Measurements from ENCODE around the gene FBXL15. TPM values are rescaled to one million over a fixed set of nuclear protein-coding genes. Genes with fewer than 3 reads are reported as not detected.
A peak's percentile ranks its signal among the peaks of the same experiment; 100 is the strongest.

FBXL15 gene
- total and polyA plus RNA-seq, 2 of the 13 experiments (the other 11 are each of a cell fraction or from before 2014, with no cell fraction given), result 4.3 to 8.3 TPM

DNA sequence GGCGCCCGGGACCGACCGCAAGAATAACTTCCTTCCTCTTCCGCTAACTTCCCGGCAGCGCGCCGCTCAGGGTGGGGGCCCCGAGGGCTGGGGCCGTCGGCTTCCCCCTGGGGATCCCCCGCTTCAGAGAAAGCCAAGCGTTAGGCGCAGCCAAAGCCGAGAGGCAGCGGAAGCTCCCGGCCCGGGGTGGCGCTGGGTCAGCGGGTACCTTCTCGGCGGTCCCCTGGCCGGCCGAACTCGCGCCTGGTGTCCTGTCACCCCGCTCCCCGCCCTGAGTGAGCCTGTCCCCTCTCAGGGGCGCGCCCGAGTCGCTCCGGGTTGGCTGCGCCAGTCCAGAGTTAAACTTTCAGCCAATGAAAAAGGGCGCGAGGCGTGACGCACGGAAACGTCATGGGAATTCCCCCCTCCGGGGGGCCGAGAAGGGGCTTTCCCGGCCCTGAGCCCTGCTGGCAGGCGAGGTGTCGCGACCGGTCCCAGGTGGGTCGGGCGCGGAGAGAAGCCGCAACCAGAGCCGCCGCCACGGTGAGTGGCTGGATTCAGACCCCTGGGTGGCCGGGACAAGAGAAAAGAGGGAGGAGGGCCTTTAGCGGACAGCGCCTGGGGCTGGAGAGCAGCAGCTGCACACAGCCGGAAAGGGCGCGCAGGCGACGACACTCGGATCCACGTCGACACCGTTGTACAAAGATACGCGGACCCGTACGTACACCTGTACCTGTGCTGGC, 26.4 kb upstream of the FBXL15 start (continued):
- TF ChIP-seq, protein P1, sequence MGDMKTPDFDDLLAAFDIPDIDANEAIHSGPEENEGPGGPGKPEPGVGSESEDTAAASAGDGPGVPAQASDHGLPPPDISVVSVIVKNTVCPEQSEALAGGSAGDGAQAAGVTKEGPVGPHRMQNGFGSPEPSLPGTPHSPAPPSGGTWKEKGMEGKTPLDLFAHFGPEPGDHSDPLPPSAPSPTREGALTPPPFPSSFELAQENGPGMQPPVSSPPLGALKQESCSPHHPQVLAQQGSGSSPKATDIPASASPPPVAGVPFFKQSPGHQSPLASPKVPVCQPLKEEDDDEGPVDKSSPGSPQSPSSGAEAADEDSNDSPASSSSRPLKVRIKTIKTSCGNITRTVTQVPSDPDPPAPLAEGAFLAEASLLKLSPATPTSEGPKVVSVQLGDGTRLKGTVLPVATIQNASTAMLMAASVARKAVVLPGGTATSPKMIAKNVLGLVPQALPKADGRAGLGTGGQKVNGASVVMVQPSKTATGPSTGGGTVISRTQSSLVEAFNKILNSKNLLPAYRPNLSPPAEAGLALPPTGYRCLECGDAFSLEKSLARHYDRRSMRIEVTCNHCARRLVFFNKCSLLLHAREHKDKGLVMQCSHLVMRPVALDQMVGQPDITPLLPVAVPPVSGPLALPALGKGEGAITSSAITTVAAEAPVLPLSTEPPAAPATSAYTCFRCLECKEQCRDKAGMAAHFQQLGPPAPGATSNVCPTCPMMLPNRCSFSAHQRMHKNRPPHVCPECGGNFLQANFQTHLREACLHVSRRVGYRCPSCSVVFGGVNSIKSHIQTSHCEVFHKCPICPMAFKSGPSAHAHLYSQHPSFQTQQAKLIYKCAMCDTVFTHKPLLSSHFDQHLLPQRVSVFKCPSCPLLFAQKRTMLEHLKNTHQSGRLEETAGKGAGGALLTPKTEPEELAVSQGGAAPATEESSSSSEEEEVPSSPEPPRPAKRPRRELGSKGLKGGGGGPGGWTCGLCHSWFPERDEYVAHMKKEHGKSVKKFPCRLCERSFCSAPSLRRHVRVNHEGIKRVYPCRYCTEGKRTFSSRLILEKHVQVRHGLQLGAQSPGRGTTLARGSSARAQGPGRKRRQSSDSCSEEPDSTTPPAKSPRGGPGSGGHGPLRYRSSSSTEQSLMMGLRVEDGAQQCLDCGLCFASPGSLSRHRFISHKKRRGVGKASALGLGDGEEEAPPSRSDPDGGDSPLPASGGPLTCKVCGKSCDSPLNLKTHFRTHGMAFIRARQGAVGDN (CRISPR knock-in tag; IDR thresholded peaks at IDR 0.05), result peak; percentile 72
- TF ChIP-seq ZNF33B (CRISPR knock-in tag; IDR thresholded peaks at IDR 0.05), result no peak
- peak; percentile 96 for TF ChIP-seq HDAC1 (CRISPR knock-in tag; IDR thresholded peaks at IDR 0.05)
- TF ChIP-seq, protein P2, sequence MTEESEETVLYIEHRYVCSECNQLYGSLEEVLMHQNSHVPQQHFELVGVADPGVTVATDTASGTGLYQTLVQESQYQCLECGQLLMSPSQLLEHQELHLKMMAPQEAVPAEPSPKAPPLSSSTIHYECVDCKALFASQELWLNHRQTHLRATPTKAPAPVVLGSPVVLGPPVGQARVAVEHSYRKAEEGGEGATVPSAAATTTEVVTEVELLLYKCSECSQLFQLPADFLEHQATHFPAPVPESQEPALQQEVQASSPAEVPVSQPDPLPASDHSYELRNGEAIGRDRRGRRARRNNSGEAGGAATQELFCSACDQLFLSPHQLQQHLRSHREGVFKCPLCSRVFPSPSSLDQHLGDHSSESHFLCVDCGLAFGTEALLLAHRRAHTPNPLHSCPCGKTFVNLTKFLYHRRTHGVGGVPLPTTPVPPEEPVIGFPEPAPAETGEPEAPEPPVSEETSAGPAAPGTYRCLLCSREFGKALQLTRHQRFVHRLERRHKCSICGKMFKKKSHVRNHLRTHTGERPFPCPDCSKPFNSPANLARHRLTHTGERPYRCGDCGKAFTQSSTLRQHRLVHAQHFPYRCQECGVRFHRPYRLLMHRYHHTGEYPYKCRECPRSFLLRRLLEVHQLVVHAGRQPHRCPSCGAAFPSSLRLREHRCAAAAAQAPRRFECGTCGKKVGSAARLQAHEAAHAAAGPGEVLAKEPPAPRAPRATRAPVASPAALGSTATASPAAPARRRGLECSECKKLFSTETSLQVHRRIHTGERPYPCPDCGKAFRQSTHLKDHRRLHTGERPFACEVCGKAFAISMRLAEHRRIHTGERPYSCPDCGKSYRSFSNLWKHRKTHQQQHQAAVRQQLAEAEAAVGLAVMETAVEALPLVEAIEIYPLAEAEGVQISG (CRISPR knock-in tag; IDR thresholded peaks at IDR 0.05), result peak; percentile 72
- TF ChIP-seq, protein P3, sequence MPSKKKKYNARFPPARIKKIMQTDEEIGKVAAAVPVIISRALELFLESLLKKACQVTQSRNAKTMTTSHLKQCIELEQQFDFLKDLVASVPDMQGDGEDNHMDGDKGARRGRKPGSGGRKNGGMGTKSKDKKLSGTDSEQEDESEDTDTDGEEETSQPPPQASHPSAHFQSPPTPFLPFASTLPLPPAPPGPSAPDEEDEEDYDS (CRISPR knock-in tag; IDR thresholded peaks at IDR 0.05), result no peak
- TF ChIP-seq CENPT (CRISPR knock-in tag; IDR thresholded peaks at IDR 0.05; ENCODE audit: low read depth), result no peak
- TF ChIP-seq, protein P4, sequence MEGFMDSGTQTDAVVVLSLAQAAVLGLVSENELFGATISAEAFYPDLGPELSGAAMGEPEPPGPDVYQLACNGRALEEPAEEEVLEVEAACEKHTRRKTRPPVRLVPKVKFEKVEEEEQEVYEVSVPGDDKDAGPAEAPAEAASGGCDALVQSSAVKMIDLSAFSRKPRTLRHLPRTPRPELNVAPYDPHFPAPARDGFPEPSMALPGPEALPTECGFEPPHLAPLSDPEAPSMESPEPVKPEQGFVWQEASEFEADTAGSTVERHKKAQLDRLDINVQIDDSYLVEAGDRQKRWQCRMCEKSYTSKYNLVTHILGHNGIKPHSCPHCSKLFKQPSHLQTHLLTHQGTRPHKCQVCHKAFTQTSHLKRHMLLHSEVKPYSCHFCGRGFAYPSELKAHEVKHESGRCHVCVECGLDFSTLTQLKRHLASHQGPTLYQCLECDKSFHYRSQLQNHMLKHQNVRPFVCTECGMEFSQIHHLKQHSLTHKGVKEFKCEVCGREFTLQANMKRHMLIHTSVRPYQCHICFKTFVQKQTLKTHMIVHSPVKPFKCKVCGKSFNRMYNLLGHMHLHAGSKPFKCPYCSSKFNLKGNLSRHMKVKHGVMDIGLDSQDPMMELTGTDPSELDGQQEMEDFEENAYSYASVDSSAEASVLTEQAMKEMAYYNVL (CRISPR knock-in tag; IDR thresholded peaks at IDR 0.05; ENCODE audit: borderline replicate concordance), result no peak
- TF ChIP-seq YY1 (IDR thresholded peaks at IDR 0.05; ENCODE audit: insufficient read depth, insufficient replicate concordance, low read depth, low read length), result peak; percentile 75
- TF ChIP-seq ZNF510 (CRISPR knock-in tag; IDR thresholded peaks at IDR 0.05; ENCODE audit: low read depth), result 0 out of 2 replicates have a peak, but pooled peaks have one; percentile 64
- TF ChIP-seq ZNF337 (CRISPR knock-in tag; IDR thresholded peaks at IDR 0.05; ENCODE audit: borderline replicate concordance, low read depth), result no peak
- TF ChIP-seq ZNF383 (CRISPR knock-in tag; IDR thresholded peaks at IDR 0.05; ENCODE audit: borderline replicate concordance), result 0 out of 2 replicates have a peak, but pooled peaks have one; percentile 12
- TF ChIP-seq PRMT3 (CRISPR knock-in tag; IDR thresholded peaks at IDR 0.05; ENCODE audit: borderline replicate concordance, low read depth), result no peak
- peak; percentile 93 for TF ChIP-seq RAD21 (CRISPR knock-in tag; IDR thresholded peaks at IDR 0.05)
- no peak for TF ChIP-seq HMGA1 (CRISPR knock-in tag; conservative IDR thresholded peaks at IDR 0.05)
- TF ChIP-seq ZNF766 (CRISPR knock-in tag; IDR thresholded peaks at IDR 0.05; ENCODE audit: borderline replicate concordance), result peak; percentile 67; the same call in 1 of the 2 replicates
- TF ChIP-seq ZNF251 (CRISPR knock-in tag; IDR thresholded peaks at IDR 0.05), result no peak
- peak; percentile 21; the same call in 1 of the 2 replicates for TF ChIP-seq ZSCAN9 (CRISPR knock-in tag; IDR thresholded peaks at IDR 0.05; ENCODE audit: borderline replicate concordance)
- TF ChIP-seq ZFYVE20 (CRISPR knock-in tag; IDR thresholded peaks at IDR 0.05; ENCODE audit: borderline replicate concordance, low read depth), result 0 out of 2 replicates have a peak, but pooled peaks have one; percentile 46
- no peak for TF ChIP-seq ZNF331 (CRISPR knock-in tag; IDR thresholded peaks at IDR 0.05)
- no peak for TF ChIP-seq SNAPC2 (CRISPR knock-in tag; IDR thresholded peaks at IDR 0.05)

All from HepG2 (cell line).